Ovary (tissue), 9 donors: ENCODE measurements around the gene C17orf100. TPM values are rescaled to one million over a fixed set of nuclear protein-coding genes. Genes with fewer than 3 reads are reported as not detected.

Source experiments
- DNase-seq, 5 donors: peaks; one replicate each; pipeline ENCODE4 v3.0.0-alpha.2; 2019 to 2020
- H3K27ac ChIP-seq, 2 donors: fragments of 200-600 bp; one replicate each; pipeline versions ENCODE4 v1.5.1 to v1.8.0; 2019 to 2022
- H3K27me3 ChIP-seq: fragments of 200-600 bp; one replicate; pipeline ENCODE4 v1.8.0; 2022
- H3K36me3 ChIP-seq: fragments of 200-600 bp; sonication (generic); one replicate; pipeline ENCODE4 v1.5.1; 2019
- H3K4me1 ChIP-seq: one replicate; pipeline ENCODE4 v1.8.1; 2013; ENCODE audit warnings: mild to moderate bottlenecking, moderate library complexity; ENCODE audit not compliant: insufficient read depth
- H3K4me3 ChIP-seq: fragments of 200-600 bp; sonication (generic); one replicate; pipeline ENCODE4 v1.5.1; 2017
- H3K9me3 ChIP-seq, 2 donors: fragments of 200-600 bp in 1 of 2; sonication (generic) in 1 of 2; one replicate each; pipeline versions ENCODE4 v1.5.1 to v1.8.1; 2013 to 2019; ENCODE audit warnings: mild to moderate bottlenecking in 1 of 2, moderate library complexity in 1 of 2
- CTCF ChIP-seq, 3 donors: fragments of 450-650 bp in 2 of 3; fragments of 200-600 bp in 1 of 3; IDR thresholded peaks; one replicate each; pipeline versions ENCODE4 v1.5.1 to v1.8.0; 2016 to 2022; ENCODE audit warnings: antibody characterized with exemption in 3 of 3, mild to moderate bottlenecking in 1 of 3
- EP300 ChIP-seq: sonication (generic); formaldehyde crosslinking; IDR thresholded peaks from one replicate; pipeline ENCODE4 v1.6.1; 2017; ENCODE audit warnings: antibody characterized with exemption
- POLR2A ChIP-seq: fragments of 450-650 bp; IDR thresholded peaks from one replicate; pipeline ENCODE4 v1.6.1; 2017; ENCODE audit warnings: antibody characterized with exemption, mild to moderate bottlenecking, moderate library complexity
- WGBS, 3 donors: extraction: QIAGEN DNeasy Blood & Tissue Kit in 1 of 3; methylation state at CpG; one replicate each; pipeline versions ENCODE4 v1.1.5 to v1.1.7; 2013 to 2017; 5-methylcytosine and 5-hydroxymethylcytosine counted together
- intact Hi-C, 4 donors: fragments of 100-400 bp; cut with DNase I; formaldehyde crosslinking; loops; one replicate each; pipeline versions ENCODE4 v1.11.0 to v1.15.1; 2022 to 2023
- polyA plus RNA-seq, 2 donors: library from polyadenylated mRNA; stranded (reverse); fragments of 200-250 nt in 1 of 2; fragments of 350-450 nt in 1 of 2; fragmentation: Illumina TruSeq in 1 of 2; extraction: RNeasy Lipid Tissue Mini Kit (QIAGEN cat#74804) in 1 of 2; gene quantifications; one replicate each; pipeline ENCODE4 v1.2.3, GENCODE V29; 2013 to 2014
- total RNA-seq, 7 donors: library from RNA; depleted of rRNA in 2 of 7; stranded (reverse); fragments of >200 nt in 2 of 7; fragmentation: NEBNext Ultra II Directional in 3 of 7; extraction: Animal tissue kit (Norgen Biotek cat#: 25700) in 3 of 7; gene quantifications; one replicate each; pipeline versions ENCODE4 v1.1.0 to v1.2.4, GENCODE V29; 2016 to 2023
- donor health status: DM: no; HTN: no; CAD: no; lungs with moderate emphysema.
- donor health status: DM: no; HTN: no; CAD: no.
- donor health status: Bipolar disorder and iron deficiency.
- donor health status: DM: yes; HTN: yes; CAD: no.
- donor health status: DM: no; HTN: no; CAD: no.
- donor health status: DM: yes; HTN: yes; CAD: no.

C17orf100 gene
- total and polyA plus RNA-seq, 9 donors: 0.81 to 2.1 (median 1.6) TPM

GRCh38 chr17:6669479-6670212 is 18.1 kb downstream of the C17orf100 start:
- H3K27me3 ChIP-seq: no peaks in the 10 kb centered on the region
- no peak for TF ChIP-seq CTCF (IDR thresholded peaks at IDR 0.05)
- TF ChIP-seq EP300: no peak
- TF ChIP-seq POLR2A: no peak
- H3K27ac ChIP-seq: no peak overlapping the region
- H3K4me3 ChIP-seq: no peak overlapping the region
- no peaks in the 10 kb centered on the region for H3K36me3 ChIP-seq
- intact Hi-C loops: loop anchor here (5.0 to 10.0 kb wide), 9 partner anchors 85 to 343 kb away; partner anchors contain the start of genes ALOX12 (in 1 of the 4), RNASEK (in 1 of the 4), TEKT1 (in 1 of the 4) and XAF1 (in 1 of the 4)
- H3K4me1 ChIP-seq: peaks cover 3% of the 10 kb centered on the region
- no peak for DNase-seq
- H3K9me3 ChIP-seq: no peaks in the 10 kb centered on the region
- WGBS, 3 donors: 81 to 85% (median 81%) methylated on average over 10 of the region's 10 CpGs

GRCh38 chr17:6670571-6670970 is 19.0 kb downstream of the C17orf100 start:
- DNase-seq: no peak
- Histone ChIP-seq H3K4me3 (no peak overlapping the region), H3K27ac (no peak overlapping the region), H3K4me1 (peaks cover 3% of the 10 kb centered on the region), H3K9me3 (no peaks in the 10 kb centered on the region), H3K36me3 (no peaks in the 10 kb centered on the region), H3K27me3 (no peaks in the 10 kb centered on the region)
- WGBS, 3 donors: 93 to 96% (median 94%) methylated on average over 8 of the region's 8 CpGs
- TF ChIP-seq POLR2A (no peak), CTCF (IDR thresholded peaks at IDR 0.05) (no peak)
- intact Hi-C loops: loop anchor here in 1 of 4 donors (10.0 kb wide), 1 partner anchor 164 kb away; the partner anchor contains the start of gene TEKT1

- peaks cover 3% of the 10 kb centered on the region for H3K4me1 ChIP-seq
- no peak overlapping the region for H3K4me3 ChIP-seq
- H3K27ac ChIP-seq: no peak overlapping the region
- TF ChIP-seq POLR2A (no peak), EP300 (no peak), CTCF (IDR thresholded peaks at IDR 0.05) (no peak)
- H3K9me3 ChIP-seq: no peaks in the 10 kb centered on the region
- intact Hi-C loops: loop anchor here in 1 of 4 donors (10.0 kb wide), 1 partner anchor 164 kb away; the partner anchor contains the start of gene TEKT1
- 74 to 93% (median 89%) methylated on average over 6 of the region's 6 CpGs for WGBS, 3 donors
- H3K36me3 ChIP-seq: no peaks in the 10 kb centered on the region
- H3K27me3 ChIP-seq: no peaks in the 10 kb centered on the region
- no peak for DNase-seq
These were observed 19.4 kb downstream of the C17orf100 start for GRCh38 chr17:6670999-6671398.

GRCh38 chr17:6671431-6671830 is 19.9 kb downstream of the C17orf100 start:
- DNase-seq: no peak
- no peak for TF ChIP-seq EP300
- intact Hi-C loops: loop anchor here in 1 of 4 donors (10.0 kb wide), 1 partner anchor 163 kb away; the partner anchor contains the start of gene TEKT1

GRCh38 chr17:6674586-6674985 is 23.0 kb downstream of the C17orf100 start:
- H3K4me3 ChIP-seq: no peak overlapping the region
- TF ChIP-seq POLR2A (no peak), CTCF (IDR thresholded peaks at IDR 0.05) (no peak), EP300 (no peak)
- intact Hi-C loops: loop anchor here in 1 of 4 donors (10.0 kb wide), 1 partner anchor 160 kb away; the partner anchor contains the start of gene TEKT1
- no peak for DNase-seq
- H3K4me1 ChIP-seq: no peaks in the 10 kb centered on the region
- no peaks in the 10 kb centered on the region for H3K9me3 ChIP-seq
- H3K27me3 ChIP-seq: no peaks in the 10 kb centered on the region
- no peak overlapping the region for H3K27ac ChIP-seq
- 90 to 94% (median 93%) methylated on average over 13 of the region's 13 CpGs for WGBS, 3 donors
- no peaks in the 10 kb centered on the region for H3K36me3 ChIP-seq

More at GRCh38 chr17:6671431-6671830, 19.9 kb downstream of the C17orf100 start:
- Histone ChIP-seq H3K36me3 (no peaks in the 10 kb centered on the region), H3K4me1 (peaks cover 3% of the 10 kb centered on the region), H3K4me3 (no peak overlapping the region), H3K27me3 (no peaks in the 10 kb centered on the region), H3K9me3 (no peaks in the 10 kb centered on the region), H3K27ac (no peak overlapping the region)
- 83 to 87% (median 83%) methylated on average over 7 of the region's 7 CpGs for WGBS, 3 donors
